Heart left ventricle (tissue), 16 donors: Measurements from ENCODE around the gene NPL. TPM values are rescaled to one million over a fixed set of nuclear protein-coding genes. Genes with fewer than 3 reads are reported as not detected.

Experiments
- ATAC-seq, 4 donors: fragments of 200-7000 bp; cut with Tn5 transposase; one replicate each; pipeline ENCODE4 v1.9.1; 2020 to 2022; ENCODE audit warnings: moderate library complexity in 4 of 4, mild to moderate bottlenecking in 3 of 4, moderate number of reproducible peaks in 1 of 4
- DNase-seq, 5 donors: peaks; one replicate each; pipeline ENCODE4 v3.0.0-alpha.2; 2020
- H3K27ac ChIP-seq, 12 donors: fragments of 200-600 bp; sonication (generic) in 4 of 12; one replicate each; pipeline versions ENCODE4 v1.5.0 to v1.8.0; 2016 to 2022; ENCODE audit warnings: mild to moderate bottlenecking in 2 of 12
- H3K27me3 ChIP-seq, 9 donors: fragments of 200-600 bp; sonication (generic) in 2 of 9; one replicate each; pipeline versions ENCODE4 v1.5.1 to v1.8.0; 2016 to 2022; ENCODE audit warnings: mild to moderate bottlenecking in 3 of 9
- H3K36me3 ChIP-seq, 9 donors: fragments of 200-600 bp; sonication (generic) in 2 of 9; one replicate each; pipeline versions ENCODE4 v1.5.0 to v1.8.0; 2018 to 2022; ENCODE audit warnings: mild to moderate bottlenecking in 2 of 9
- H3K4me1 ChIP-seq, 12 donors: fragments of 200-600 bp; sonication (generic) in 4 of 12; one replicate each; pipeline versions ENCODE4 v1.5.0 to v1.8.0; 2016 to 2022; ENCODE audit warnings: mild to moderate bottlenecking in 3 of 12
- H3K4me3 ChIP-seq, 12 donors: fragments of 200-600 bp; sonication (generic) in 4 of 12; one replicate each; pipeline versions ENCODE4 v1.5.0 to v1.8.0; 2017 to 2022; ENCODE audit warnings: mild to moderate bottlenecking in 9 of 12, moderate library complexity in 4 of 12
- H3K9me3 ChIP-seq, 12 donors: fragments of 200-600 bp; sonication (generic) in 4 of 12; one replicate each; pipeline versions ENCODE4 v1.5.0 to v1.8.0; 2016 to 2022; ENCODE audit warnings: mild to moderate bottlenecking in 1 of 12
- POLR2A ChIP-seq, 2 donors: fragments of 450-650 bp; IDR thresholded peaks; one replicate each; pipeline ENCODE4 v1.6.1; 2017; ENCODE audit warnings: antibody characterized with exemption in 2 of 2, mild to moderate bottlenecking in 2 of 2, moderate library complexity in 2 of 2
- WGBS, 4 donors: extraction: QIAGEN DNeasy Blood & Tissue Kit in 2 of 4; methylation state at CpG; one replicate each; pipeline versions ENCODE4 v1.1.5 to v1.1.7; 2013 to 2018; 5-methylcytosine and 5-hydroxymethylcytosine counted together
- intact Hi-C, 10 donors: fragments of 100-400 bp; cut with DNase I; formaldehyde crosslinking; loops; one replicate each; pipeline versions ENCODE4 v1.11.1 to v1.14.2; 2022
- polyA plus RNA-seq, 2 donors: library from polyadenylated mRNA; stranded (reverse); fragments of 200-250 nt; gene quantifications; one replicate each; pipeline ENCODE4 v1.2.3, GENCODE V29; 2013
- total RNA-seq, 9 donors: library from RNA; depleted of rRNA in 2 of 9; stranded (reverse); fragments of >200 nt in 2 of 9; fragmentation: NEBNext Ultra II Directional in 3 of 9; extraction: Animal tissue kit (Norgen Biotek cat#: 25700) in 3 of 9; gene quantifications; one replicate each; pipeline versions ENCODE4 v1.1.0 to v1.2.4, GENCODE V29; 2016 to 2023
- TF ChIP-seq, protein P1 (sequence below), 12 donors: fragments of 200-600 bp; sonication (generic) in 4 of 12; IDR thresholded peaks; one replicate each; pipeline versions ENCODE4 v1.5.0 to v1.8.0; 2018 to 2022; ENCODE audit warnings: antibody characterized with exemption in 12 of 12, mild to moderate bottlenecking in 5 of 12
- donor health status: ischemic (EF 13 %, LVEDD 7.1; RV severe dilation, severe dysfunction).
- donor health status: healthy with polysubstance abuse.
- donor health status: DM: no; HTN: yes; CAD: no.
- donor health status: DM: no; HTN: no; CAD: no.
- donor health status: ischemic (EF 25% LVEDD 6.9; RV normal size, moderate dysfunction).
- donor health status: ischemic (EF 25% LVEDD 5.7; RV mildly dilated, moderate dysfunction).
- donor health status: healthy.
- donor health status: DM: yes; HTN: yes; CAD: no.
- donor health status: ischemic (EF 35%, LVEDD 5.7; RV mildly dilated, moderate dysfunction).
- donor health status: nonischemic (EF 11% LVEDD 7.7; RV severe dilation, severe dysfunction).
- donor health status: DM: yes; HTN: yes; CAD: no.
- donor health status: PGD.
- donor health status: ischemic (EF 29% LVEDD 5.4; RV normal size, mild dysfunction).
- donor health status: nonischemic (EF 23%, LVEDD 6.1; RV moderate dilation, normal function).

Gene NPL
- total and polyA plus RNA-seq, 11 donors: 1.4 to 62.7 (median 2.9) TPM

- Histone ChIP-seq H3K9me3 (no peaks in the 10 kb centered on the region), H3K27me3 (no peaks in the 10 kb centered on the region), H3K27ac (no peak overlapping the region), H3K4me3 (no peak overlapping the region), H3K4me1 (peaks cover 0 to 7% (median 0%) of the 10 kb centered on the region in 12 donors), H3K36me3 (peaks cover 9 to 100% (median 100%) of the 10 kb centered on the region in 9 donors)
- ATAC-seq: no peak
- no peak for DNase-seq
- WGBS, 4 donors: 62 to 69% (median 64%) methylated on average over 4 of the region's 4 CpGs
- TF ChIP-seq, protein P1, sequence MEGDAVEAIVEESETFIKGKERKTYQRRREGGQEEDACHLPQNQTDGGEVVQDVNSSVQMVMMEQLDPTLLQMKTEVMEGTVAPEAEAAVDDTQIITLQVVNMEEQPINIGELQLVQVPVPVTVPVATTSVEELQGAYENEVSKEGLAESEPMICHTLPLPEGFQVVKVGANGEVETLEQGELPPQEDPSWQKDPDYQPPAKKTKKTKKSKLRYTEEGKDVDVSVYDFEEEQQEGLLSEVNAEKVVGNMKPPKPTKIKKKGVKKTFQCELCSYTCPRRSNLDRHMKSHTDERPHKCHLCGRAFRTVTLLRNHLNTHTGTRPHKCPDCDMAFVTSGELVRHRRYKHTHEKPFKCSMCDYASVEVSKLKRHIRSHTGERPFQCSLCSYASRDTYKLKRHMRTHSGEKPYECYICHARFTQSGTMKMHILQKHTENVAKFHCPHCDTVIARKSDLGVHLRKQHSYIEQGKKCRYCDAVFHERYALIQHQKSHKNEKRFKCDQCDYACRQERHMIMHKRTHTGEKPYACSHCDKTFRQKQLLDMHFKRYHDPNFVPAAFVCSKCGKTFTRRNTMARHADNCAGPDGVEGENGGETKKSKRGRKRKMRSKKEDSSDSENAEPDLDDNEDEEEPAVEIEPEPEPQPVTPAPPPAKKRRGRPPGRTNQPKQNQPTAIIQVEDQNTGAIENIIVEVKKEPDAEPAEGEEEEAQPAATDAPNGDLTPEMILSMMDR (IDR thresholded peaks at IDR 0.05): no peak
- intact Hi-C loops: no loop called here
Measured at GRCh38 chr1:182855911-182856310, 66.3 kb downstream of the NPL start.

DNA sequence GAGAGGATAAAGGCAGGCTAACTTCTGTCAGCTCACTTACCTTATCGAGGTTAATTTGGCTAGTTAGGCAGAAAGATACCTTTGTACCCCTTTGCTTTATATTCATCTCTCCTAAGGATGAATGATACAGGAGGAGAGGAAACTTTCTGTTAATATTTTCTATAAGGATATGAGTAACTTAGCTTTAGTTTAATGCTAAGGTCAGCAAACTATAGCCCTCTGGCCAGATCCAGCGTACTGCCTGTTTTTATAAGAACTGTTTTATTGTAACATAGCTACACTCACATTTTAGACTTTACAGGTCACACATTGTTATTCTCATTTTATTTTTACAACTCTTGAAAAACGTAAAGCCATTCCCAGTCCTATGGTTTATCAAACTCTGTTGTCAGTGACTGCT, 67.6 kb downstream of the NPL start:
- Histone ChIP-seq H3K4me3 (no peak overlapping the region), H3K27me3 (no peaks in the 10 kb centered on the region), H3K36me3 (peaks cover 9 to 100% (median 100%) of the 10 kb centered on the region in 9 donors), H3K4me1 (peaks cover 0 to 7% (median 0%) of the 10 kb centered on the region in 12 donors), H3K27ac (no peak overlapping the region), H3K9me3 (no peaks in the 10 kb centered on the region)
- TF ChIP-seq, protein P1 (IDR thresholded peaks at IDR 0.05): no peak
- no peak for TF ChIP-seq POLR2A (IDR thresholded peaks at IDR 0.05)
- ATAC-seq (no peak), DNase-seq (no peak)
- intact Hi-C loops: no loop called here
- WGBS, 4 donors: 91 to 96% (median 92%) methylated on average over 3 of the region's 3 CpGs

DNA sequence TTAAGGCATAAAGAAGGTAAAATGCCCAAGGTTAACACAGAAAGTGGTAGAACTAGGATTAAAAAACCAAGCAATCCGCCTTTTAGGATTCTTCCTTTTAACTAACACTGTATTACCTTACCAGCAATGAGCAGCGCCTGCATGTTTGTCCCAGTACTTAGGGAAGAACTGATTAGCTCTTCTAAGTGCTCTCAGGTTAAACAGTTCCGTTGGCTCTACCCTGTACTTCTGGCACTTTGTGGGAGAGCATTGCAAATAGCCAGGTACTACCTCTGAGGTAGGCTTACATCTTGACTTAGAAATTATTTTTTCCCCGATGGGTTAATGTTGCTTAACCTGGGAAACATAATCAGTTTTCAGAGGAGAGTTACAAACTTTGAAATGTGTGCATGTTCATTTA, 71.1 kb downstream of the NPL start:
- H3K27ac ChIP-seq: no peak overlapping the region
- TF ChIP-seq POLR2A (IDR thresholded peaks at IDR 0.05): no peak
- TF ChIP-seq, protein P1 (IDR thresholded peaks at IDR 0.05): no peak
- no peaks in the 10 kb centered on the region for H3K9me3 ChIP-seq
- intact Hi-C loops: loop anchor here in 1 of 10 donors (10.0 kb wide), 1 partner anchor 274 kb away; no protein-coding TSS in a partner anchor
- no peaks in the 10 kb centered on the region for H3K27me3 ChIP-seq
- H3K4me1 ChIP-seq: peaks cover 0 to 7% (median 0%) of the 10 kb centered on the region in 12 donors
- DNase-seq (no peak), ATAC-seq (no peak)
- H3K36me3 ChIP-seq: peaks cover 6 to 100% (median 100%) of the 10 kb centered on the region in 9 donors
- no peak overlapping the region for H3K4me3 ChIP-seq
- WGBS, 4 donors: 78 to 88% (median 79%) methylated on average over 4 of the region's 4 CpGs

- intact Hi-C loops: loop anchor here in 1 of 10 donors (10.0 kb wide), 1 partner anchor 273 kb away; no protein-coding TSS in a partner anchor
- H3K4me3 ChIP-seq: no peak overlapping the region
- no peak overlapping the region for H3K27ac ChIP-seq
- 86 to 93% (median 88%) methylated on average over 2 of the region's 2 CpGs for WGBS, 4 donors
- H3K27me3 ChIP-seq: no peaks in the 10 kb centered on the region
- DNase-seq (no peak), ATAC-seq (no peak)
- peaks cover 6 to 100% (median 100%) of the 10 kb centered on the region in 9 donors for H3K36me3 ChIP-seq
- H3K9me3 ChIP-seq: no peaks in the 10 kb centered on the region
- H3K4me1 ChIP-seq: no peaks in the 10 kb centered on the region
- TF ChIP-seq POLR2A (IDR thresholded peaks at IDR 0.05): no peak
- TF ChIP-seq, protein P1 (IDR thresholded peaks at IDR 0.05): no peak
Measured at GRCh38 chr1:182861994-182862393, 72.4 kb downstream of the NPL start.
